ENCODE measurements around the gene KTN1.

Gene KTN1

DNA sequence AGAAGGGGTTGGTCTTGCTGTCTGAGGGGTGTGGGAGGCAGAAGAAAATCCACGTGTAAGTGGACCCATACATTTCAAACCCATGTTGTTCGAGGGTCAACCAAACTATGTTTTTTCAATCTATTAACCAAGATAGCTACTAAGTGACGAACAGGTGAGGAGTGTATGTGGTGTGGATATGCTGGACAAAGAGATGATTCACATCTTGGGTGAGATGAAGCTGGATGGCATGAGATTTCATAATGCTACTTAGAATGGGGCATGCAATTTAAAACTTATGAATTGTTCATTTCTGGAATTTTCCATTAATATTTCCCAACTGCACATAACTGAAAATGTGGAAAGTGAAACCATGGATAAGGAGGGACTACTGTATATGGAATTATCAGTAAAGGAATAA is 17.9 kb upstream of the KTN1 start:
- Histone ChIP-seq H3K36me3 (ENCODE audit: low read length) (no peaks in the 10 kb centered on the region), H3K9me2 (replicated peaks; ENCODE audit: insufficient read depth, low read length) (no peaks in the 10 kb centered on the region), H3K27ac (ENCODE audit: low read depth, low read length) (no peak overlapping the region), H3K27me3 (ENCODE audit: low read length) (no peaks in the 10 kb centered on the region), H4K20me1 (ENCODE audit: low read depth, low read length) (no peaks in the 10 kb centered on the region), H3K4me3 (ENCODE audit: insufficient read depth, low read length, poor library complexity, severe bottlenecking) (no peak overlapping the region), H3K79me2 (ENCODE audit: insufficient read depth, low read length) (no peaks in the 10 kb centered on the region), H3K9me3 (ENCODE audit: insufficient read depth, low read length) (no peaks in the 10 kb centered on the region), H3K9ac (ENCODE audit: low read length) (no peak overlapping the region), H3K4me2 (ENCODE audit: low read depth, low read length, poor library complexity, severe bottlenecking) (no peak overlapping the region), H2AFZ (ENCODE audit: low read depth, low read length, severe bottlenecking) (no peak overlapping the region), H3F3A (ENCODE audit: insufficient read depth) (no peaks in the 10 kb centered on the region)
- TF ChIP-seq, protein P1, sequence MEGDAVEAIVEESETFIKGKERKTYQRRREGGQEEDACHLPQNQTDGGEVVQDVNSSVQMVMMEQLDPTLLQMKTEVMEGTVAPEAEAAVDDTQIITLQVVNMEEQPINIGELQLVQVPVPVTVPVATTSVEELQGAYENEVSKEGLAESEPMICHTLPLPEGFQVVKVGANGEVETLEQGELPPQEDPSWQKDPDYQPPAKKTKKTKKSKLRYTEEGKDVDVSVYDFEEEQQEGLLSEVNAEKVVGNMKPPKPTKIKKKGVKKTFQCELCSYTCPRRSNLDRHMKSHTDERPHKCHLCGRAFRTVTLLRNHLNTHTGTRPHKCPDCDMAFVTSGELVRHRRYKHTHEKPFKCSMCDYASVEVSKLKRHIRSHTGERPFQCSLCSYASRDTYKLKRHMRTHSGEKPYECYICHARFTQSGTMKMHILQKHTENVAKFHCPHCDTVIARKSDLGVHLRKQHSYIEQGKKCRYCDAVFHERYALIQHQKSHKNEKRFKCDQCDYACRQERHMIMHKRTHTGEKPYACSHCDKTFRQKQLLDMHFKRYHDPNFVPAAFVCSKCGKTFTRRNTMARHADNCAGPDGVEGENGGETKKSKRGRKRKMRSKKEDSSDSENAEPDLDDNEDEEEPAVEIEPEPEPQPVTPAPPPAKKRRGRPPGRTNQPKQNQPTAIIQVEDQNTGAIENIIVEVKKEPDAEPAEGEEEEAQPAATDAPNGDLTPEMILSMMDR (IDR thresholded peaks at IDR 0.05; ENCODE audit: insufficient read depth, low read length, poor library complexity, severe bottlenecking) = no peak
- no peak for TF ChIP-seq EZH2phosphoT487 (conservative IDR thresholded peaks at IDR 0.05; ENCODE audit: low read length)

DNA sequence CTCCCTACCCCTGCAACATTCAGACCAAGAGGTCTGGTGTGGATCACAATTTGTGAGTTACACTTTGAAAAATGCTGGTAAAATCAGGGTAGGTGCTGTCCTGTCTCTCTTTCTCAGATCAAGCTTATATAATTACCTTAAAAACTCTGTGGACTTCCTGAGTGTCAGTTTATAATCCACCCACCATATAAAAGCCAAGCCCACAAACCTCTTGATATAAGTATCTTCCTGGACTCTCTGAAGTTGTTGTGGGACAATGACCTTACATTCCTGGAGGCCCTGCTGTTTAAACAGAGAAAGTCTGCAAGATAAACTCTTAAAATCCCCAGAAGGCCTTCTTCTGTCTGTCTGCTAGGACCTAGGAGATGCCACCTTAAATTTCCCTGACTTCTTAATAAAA is 11.4 kb upstream of the KTN1 start:
- Histone ChIP-seq H3K4me2 (ENCODE audit: low read depth, low read length, poor library complexity, severe bottlenecking) (no peak overlapping the region), H3K9ac (ENCODE audit: low read length) (no peak overlapping the region), H3K4me3 (ENCODE audit: insufficient read depth, low read length, poor library complexity, severe bottlenecking) (no peak overlapping the region), H3K9me2 (replicated peaks; ENCODE audit: insufficient read depth, low read length) (no peaks in the 10 kb centered on the region), H3K36me3 (ENCODE audit: low read length) (no peaks in the 10 kb centered on the region), H3F3A (ENCODE audit: insufficient read depth) (no peaks in the 10 kb centered on the region), H2AFZ (ENCODE audit: low read depth, low read length, severe bottlenecking) (no peak overlapping the region), H4K20me1 (ENCODE audit: low read depth, low read length) (no peaks in the 10 kb centered on the region), H3K27me3 (ENCODE audit: low read length) (no peaks in the 10 kb centered on the region), H3K79me2 (ENCODE audit: insufficient read depth, low read length) (no peaks in the 10 kb centered on the region), H3K9me3 (ENCODE audit: insufficient read depth, low read length) (no peaks in the 10 kb centered on the region), H3K27ac (ENCODE audit: low read depth, low read length) (no peak overlapping the region)
- TF ChIP-seq EZH2phosphoT487 (conservative IDR thresholded peaks at IDR 0.05; ENCODE audit: low read length) = no peak
- TF ChIP-seq, protein P1 (IDR thresholded peaks at IDR 0.05; ENCODE audit: insufficient read depth, low read length, poor library complexity, severe bottlenecking) = no peak

DNA sequence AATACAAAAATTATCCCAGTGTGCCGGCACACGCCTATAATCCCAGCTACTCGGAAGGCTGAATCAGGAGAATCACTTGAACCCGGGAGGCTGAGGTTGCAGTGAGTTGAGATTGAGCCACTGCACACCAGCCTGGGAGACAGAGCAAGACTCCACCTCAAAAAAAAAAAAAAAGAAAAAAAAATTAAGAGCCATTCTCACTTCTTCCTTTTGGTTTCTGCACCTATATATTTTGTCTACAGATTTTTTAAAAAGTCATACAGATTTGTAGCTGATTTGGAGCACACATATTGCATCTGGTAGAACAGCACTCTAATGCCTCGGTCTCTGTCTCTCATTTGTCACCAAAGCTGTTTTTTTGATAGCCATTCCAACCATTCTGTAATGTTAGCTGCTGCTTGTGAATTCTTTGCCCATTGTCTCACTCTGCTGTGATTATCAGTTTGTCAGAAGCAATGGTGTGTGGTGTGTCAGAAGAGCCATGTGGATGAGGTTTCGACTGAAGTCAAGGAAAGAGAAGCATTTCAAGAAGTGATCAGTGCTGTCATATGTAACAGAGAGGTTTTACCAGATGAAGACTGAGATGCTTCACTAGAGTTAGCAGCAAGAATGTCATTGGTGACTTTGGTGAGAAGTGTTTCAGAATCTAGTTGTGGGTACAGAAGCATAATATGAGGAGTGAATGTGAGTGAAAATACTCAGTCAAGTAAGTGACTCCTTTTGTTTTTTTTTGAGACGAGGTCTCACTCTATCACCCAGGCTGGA is 8.7 kb upstream of the KTN1 start:
- H3K4me2 ChIP-seq (ENCODE audit: low read depth, low read length, poor library complexity, severe bottlenecking) = no peak overlapping the region
- H3F3A ChIP-seq (ENCODE audit: insufficient read depth) = no peaks in the 10 kb centered on the region
- no peaks in the 10 kb centered on the region for H4K20me1 ChIP-seq (ENCODE audit: low read depth, low read length)
- H3K9ac ChIP-seq (ENCODE audit: low read length) = no peak overlapping the region
- H3K79me2 ChIP-seq (ENCODE audit: insufficient read depth, low read length) = no peaks in the 10 kb centered on the region
- no peaks in the 10 kb centered on the region for H3K27me3 ChIP-seq (ENCODE audit: low read length)
- H3K36me3 ChIP-seq (ENCODE audit: low read length) = no peaks in the 10 kb centered on the region
- H2AFZ ChIP-seq (ENCODE audit: low read depth, low read length, severe bottlenecking) = no peak overlapping the region
- no peak overlapping the region for H3K27ac ChIP-seq (ENCODE audit: low read depth, low read length)
- no peaks in the 10 kb centered on the region for H3K9me2 ChIP-seq (replicated peaks; ENCODE audit: insufficient read depth, low read length)
- TF ChIP-seq, protein P1 (IDR thresholded peaks at IDR 0.05; ENCODE audit: insufficient read depth, low read length, poor library complexity, severe bottlenecking) = no peak
- TF ChIP-seq EZH2phosphoT487 (conservative IDR thresholded peaks at IDR 0.05; ENCODE audit: low read length) = no peak
- no peak overlapping the region for H3K4me3 ChIP-seq (ENCODE audit: insufficient read depth, low read length, poor library complexity, severe bottlenecking)
- H3K9me3 ChIP-seq (ENCODE audit: insufficient read depth, low read length) = no peaks in the 10 kb centered on the region
